GM18907 (cell line): ENCODE data around the gene TMEM132C.

ENCODE experiments used
- ATAC-seq: cut with Tn5 transposase; IDR thresholded peaks from one replicate; pipeline ENCODE4 v1.9.1; 2021; ENCODE audit warnings: mild to moderate bottlenecking, moderate library complexity; ENCODE audit not compliant: unreplicated experiment

The TMEM132C gene

GRCh38 chr12:128745772-128746689, 479.1 kb downstream of the TMEM132C start:
- no peak for ATAC-seq

DNA sequence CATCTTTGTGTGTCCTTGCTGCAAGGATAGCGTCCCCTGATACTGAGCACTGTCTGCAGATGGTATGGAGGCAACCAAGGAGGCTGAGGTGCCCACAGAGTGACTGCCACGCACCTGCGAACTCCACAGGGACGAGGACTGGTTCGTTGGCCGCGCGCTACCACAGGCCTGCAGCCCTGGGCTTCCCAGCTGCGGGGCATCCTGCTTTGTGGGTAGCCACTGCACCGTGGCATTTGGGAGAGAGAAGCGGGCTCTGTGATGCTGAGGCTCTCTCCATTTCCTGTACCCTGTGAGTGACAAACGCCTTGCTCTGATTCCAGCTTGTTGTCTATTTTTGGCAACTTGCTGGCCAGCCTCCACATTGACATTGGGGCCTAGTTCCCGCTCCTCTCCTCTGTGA, 480.5 kb downstream of the TMEM132C start:
- ATAC-seq: no peak

GRCh38 chr12:128752386-128752785, 485.4 kb downstream of the TMEM132C start:
- no peak for ATAC-seq

- ATAC-seq: no peak
Measured at GRCh38 chr12:128753438-128753837, 486.5 kb downstream of the TMEM132C start.

DNA sequence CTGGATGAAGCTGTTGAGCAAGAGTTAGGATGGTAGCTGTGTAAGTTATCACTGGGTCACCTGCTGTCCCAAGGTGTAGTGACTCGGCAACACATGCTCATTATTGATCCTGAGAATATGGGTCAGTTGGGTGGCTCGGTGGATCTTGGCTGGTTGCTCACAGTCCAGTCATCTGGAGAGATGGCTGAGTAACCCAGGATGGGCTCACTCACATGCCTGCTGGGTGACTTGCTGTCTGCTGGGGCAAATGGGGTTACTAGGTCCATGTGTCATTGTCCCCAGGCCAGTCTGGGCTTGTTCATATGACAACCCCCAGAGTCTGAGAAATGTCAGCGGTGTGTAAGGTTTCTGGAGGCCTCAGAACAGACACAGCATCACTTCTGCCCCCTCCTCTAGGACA, 487.3 kb downstream of the TMEM132C start:
- no peak for ATAC-seq

GRCh38 chr12:128755566-128755965, 488.6 kb downstream of the TMEM132C start:
- no peak for ATAC-seq
